Measurements from ENCODE around the gene GALNTL6. TPM values are rescaled to one million over a fixed set of nuclear protein-coding genes. Genes with fewer than 3 reads are reported as not detected.

Gene GALNTL6
- total RNA-seq, 4 donors from 2014 or later: 0.82 to 0.95 TPM; not detected in 2

- Histone ChIP-seq H3K9me3 (peaks cover 0 to under 1% of the 10 kb centered on the region in 2 donors), H3K4me1 (peaks cover 0 to 5% (median 2%) of the 10 kb centered on the region in 4 donors), H3K27me3 (no peaks in the 10 kb centered on the region), H3K4me3 (no peak overlapping the region), H3K36me3 (no peaks in the 10 kb centered on the region), H3K27ac (no peak overlapping the region)
- no peak for DNase-seq
- in situ Hi-C loops (cut with MboI; ENCODE audit: low pct_ligation_motif_present in 1 of 4, low pct_unique_long_range_greater_than_20kb in 1 of 4, low sequenced_read_pairs in 3 of 4): no loop called here
- WGBS, 2 donors (ENCODE audit: low coverage in 1 of 2): 87 to 100% methylated on average over 1 to 3 of the region's 3 CpGs
- intact Hi-C loops (cut with DNase I; ENCODE audit: low total_unique reads): no loop called here
- no peak for TF ChIP-seq POLR2A (IDR thresholded peaks at IDR 0.05)
- TF ChIP-seq POLR2AphosphoS5 (IDR thresholded peaks at IDR 0.05): no peak
- TF ChIP-seq EP300 (IDR thresholded peaks at IDR 0.05; ENCODE audit: low read depth): no peak
- no peak for TF ChIP-seq CTCF (IDR thresholded peaks at IDR 0.05)
These were observed 1169.8 kb downstream of the GALNTL6 start for GRCh38 chr4:172983014-172983413.

GRCh38 chr4:172983631-172984030 lies 1170.4 kb downstream of the GALNTL6 start:
- Histone ChIP-seq H3K27me3 (no peaks in the 10 kb centered on the region), H3K27ac (no peak overlapping the region), H3K9me3 (peaks cover 4 to 6% of the 10 kb centered on the region in 2 donors), H3K4me3 (no peak overlapping the region), H3K36me3 (no peaks in the 10 kb centered on the region), H3K4me1 (peaks cover 0 to 5% (median 2%) of the 10 kb centered on the region in 4 donors)
- intact Hi-C loops (cut with DNase I; ENCODE audit: low total_unique reads): no loop called here
- no peak for DNase-seq
- TF ChIP-seq EP300 (IDR thresholded peaks at IDR 0.05; ENCODE audit: low read depth) (no peak), POLR2AphosphoS5 (IDR thresholded peaks at IDR 0.05) (no peak), CTCF (IDR thresholded peaks at IDR 0.05) (no peak), POLR2A (IDR thresholded peaks at IDR 0.05) (no peak)
- in situ Hi-C loops (cut with MboI; ENCODE audit: low pct_ligation_motif_present in 1 of 4, low pct_unique_long_range_greater_than_20kb in 1 of 4, low sequenced_read_pairs in 3 of 4): no loop called here
- WGBS, 2 donors (ENCODE audit: low coverage in 1 of 2): 83 to 93% methylated on average over 3 of the region's 3 CpGs

- WGBS, 2 donors (ENCODE audit: low coverage in 1 of 2): 73 to 80% methylated on average over 1 to 2 of the region's 2 CpGs
- Histone ChIP-seq H3K36me3 (no peaks in the 10 kb centered on the region), H3K4me1 (peaks cover 0 to 13% (median 7%) of the 10 kb centered on the region in 4 donors), H3K27me3 (no peaks in the 10 kb centered on the region), H3K9me3 (peaks cover 4 to 7% of the 10 kb centered on the region in 2 donors), H3K4me3 (no peak overlapping the region), H3K27ac (no peak overlapping the region)
- DNase-seq: no peak
- in situ Hi-C loops (cut with MboI; ENCODE audit: low pct_ligation_motif_present in 1 of 4, low pct_unique_long_range_greater_than_20kb in 1 of 4, low sequenced_read_pairs in 3 of 4): no loop called here
- TF ChIP-seq POLR2AphosphoS5 (IDR thresholded peaks at IDR 0.05) (no peak), POLR2A (IDR thresholded peaks at IDR 0.05) (no peak), CTCF (IDR thresholded peaks at IDR 0.05) (no peak), EP300 (IDR thresholded peaks at IDR 0.05; ENCODE audit: low read depth) (no peak)
- intact Hi-C loops (cut with DNase I; ENCODE audit: low total_unique reads): no loop called here
These were observed 1172.3 kb downstream of the GALNTL6 start for GRCh38 chr4:172985552-172985951.

- intact Hi-C loops (cut with DNase I; ENCODE audit: low total_unique reads) (no loop called here), in situ Hi-C loops (cut with MboI; ENCODE audit: low pct_ligation_motif_present in 1 of 4, low pct_unique_long_range_greater_than_20kb in 1 of 4, low sequenced_read_pairs in 3 of 4) (no loop called here)
- 92 to 100% methylated on average over 1 of the region's 1 CpG for WGBS, 2 donors (ENCODE audit: low coverage in 1 of 2)
These were observed 1172.9 kb downstream of the GALNTL6 start for GRCh38 chr4:172986114-172986513.

More at GRCh38 chr4:172986114-172986513, 1172.9 kb downstream of the GALNTL6 start:
- Histone ChIP-seq H3K4me1 (peaks cover 0 to 18% (median 7%) of the 10 kb centered on the region in 4 donors), H3K36me3 (no peaks in the 10 kb centered on the region), H3K27ac (no peak overlapping the region), H3K4me3 (no peak overlapping the region), H3K9me3 (peaks cover 4 to 7% of the 10 kb centered on the region in 2 donors), H3K27me3 (no peaks in the 10 kb centered on the region)
- no peak for TF ChIP-seq POLR2A (IDR thresholded peaks at IDR 0.05)
- TF ChIP-seq EP300 (IDR thresholded peaks at IDR 0.05; ENCODE audit: low read depth): no peak
- TF ChIP-seq CTCF (IDR thresholded peaks at IDR 0.05): no peak
- no peak for TF ChIP-seq POLR2AphosphoS5 (IDR thresholded peaks at IDR 0.05)
- DNase-seq: no peak
